Suprapubic skin (tissue), 3 donors: ENCODE data around the gene TMEM106A.

Source experiments
- CTCF ChIP-seq, 2 donors: fragments of 200-600 bp in 1 of 2; fragments of 450-650 bp in 1 of 2; sonication (generic) in 1 of 2; IDR thresholded peaks; one replicate each; pipeline ENCODE4 v1.5.1; 2016 to 2019; ENCODE audit warnings: antibody characterized with exemption in 2 of 2, mild to moderate bottlenecking in 1 of 2, moderate library complexity in 1 of 2
- EP300 ChIP-seq: sonication (generic); formaldehyde crosslinking; IDR thresholded peaks from one replicate; pipeline ENCODE4 v1.6.1; 2017; ENCODE audit warnings: antibody characterized with exemption
- POLR2A ChIP-seq, 2 donors: fragments of 450-650 bp; IDR thresholded peaks; one replicate each; pipeline ENCODE4 v1.6.1; 2017; ENCODE audit warnings: antibody characterized with exemption in 2 of 2, mild to moderate bottlenecking in 2 of 2, moderate library complexity in 2 of 2

- TF ChIP-seq CTCF (IDR thresholded peaks at IDR 0.05) (no peak), EP300 (no peak), POLR2A (IDR thresholded peaks at IDR 0.05) (no peak)
Observed at GRCh38 chr17:43176119-43176570, 35.5 kb upstream of the TMEM106A start.
